Activated B cell treated with CpG ODN at 0.5 μM for 24 hours (primary cell): ENCODE results near the gene ATOX1. TPM values are rescaled to one million over a fixed set of nuclear protein-coding genes. Genes with fewer than 3 reads are reported as not detected.

Source experiments
- ATAC-seq: fragments of 200-7000 bp; cut with Tn5 transposase; one replicate; pipeline ENCODE4 v1.10.0; 2021; ENCODE audit warnings: low read depth, mild to moderate bottlenecking, moderate library complexity
- CTCF ChIA-PET: fragments of 350-600 bp; sonication (Branson Sonifier 250); formaldehyde crosslinking; loops from one replicate; lab custom pipeline; 2021; ENCODE audit warnings: antibody characterized with exemption; lab: Charles Lee
- POLR2A ChIA-PET: fragments of 350-600 bp; sonication (Branson Sonifier 250); formaldehyde crosslinking; loops from one replicate; lab custom pipeline; 2021; ENCODE audit warnings: antibody characterized with exemption; lab: Charles Lee
- DNase-seq: peaks from one replicate; pipeline ENCODE4 v3.0.0; 2022
- H3K27ac Mint-ChIP-seq: one replicate; pipeline ENCODE4 v1.8.0; 2020; ENCODE audit warnings: mixed read lengths
- H3K27me3 Mint-ChIP-seq: one replicate; pipeline ENCODE4 v1.8.0; 2021; ENCODE audit warnings: mixed read lengths
- H3K36me3 Mint-ChIP-seq: one replicate; pipeline ENCODE4 v1.8.0; 2021; ENCODE audit warnings: low read depth, mixed read lengths
- H3K4me1 Mint-ChIP-seq: one replicate; pipeline ENCODE4 v1.8.0; 2021; ENCODE audit warnings: mixed read lengths
- H3K4me3 Mint-ChIP-seq: one replicate; pipeline ENCODE4 v1.8.0; 2020; ENCODE audit warnings: mild to moderate bottlenecking, mixed read lengths
- H3K9me3 Mint-ChIP-seq: one replicate; pipeline ENCODE4 v1.8.0; 2020; ENCODE audit warnings: mixed read lengths
- intact Hi-C: fragments of 100-400 bp; cut with micrococcal nuclease; formaldehyde crosslinking; loops from one replicate; pipeline ENCODE4 v1.15.1; 2024
- total RNA-seq: library from RNA; stranded (reverse); gene quantifications from 2 replicates; pipeline ENCODE4 v1.2.3, GENCODE V29; 2022
- TF ChIP-seq, protein P1 (sequence below): fragments of 200-600 bp; IDR thresholded peaks from one replicate; pipeline ENCODE4 v1.8.0; 2022; ENCODE audit warnings: antibody characterized with exemption, mild to moderate bottlenecking

Gene ATOX1
- total RNA-seq, 1 donor from 2014 or later, result 66.6 TPM

DNA sequence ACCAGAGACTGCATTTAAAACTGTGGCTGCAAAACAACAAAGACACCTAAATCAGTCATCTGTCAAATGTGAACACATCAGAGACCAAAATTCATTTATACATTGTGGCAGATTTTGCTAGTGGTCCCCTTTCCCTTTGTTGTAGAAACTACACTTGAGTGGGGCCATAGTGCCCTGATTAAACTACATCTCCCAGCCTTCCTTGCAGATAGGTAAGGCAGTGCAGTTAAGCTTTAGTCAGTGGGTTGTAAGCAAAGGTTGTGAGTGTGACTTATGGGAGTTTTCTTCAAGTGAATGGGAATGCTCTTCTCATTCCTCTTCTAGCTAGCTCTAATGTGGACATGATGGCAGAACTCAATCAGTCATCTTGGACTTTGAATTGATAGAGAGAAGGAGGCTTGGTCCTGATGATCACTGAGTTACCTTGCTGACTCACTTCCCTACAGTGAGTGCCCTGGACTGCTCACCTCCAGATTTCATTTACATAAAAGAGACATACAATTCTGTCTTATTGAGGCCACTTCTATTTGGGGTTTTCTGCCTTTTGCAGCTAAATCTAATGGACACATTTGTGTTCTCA, 36.5 kb downstream of the ATOX1 start:
- Mint-ChIP-seq H3K4me1 (peaks cover 30% of the 10 kb centered on the region), H3K4me3 (no peak overlapping the region), H3K27ac (peak overlapping the region; percentile 84), H3K9me3 (no peaks in the 10 kb centered on the region), H3K27me3 (no peaks in the 10 kb centered on the region), H3K36me3 (no peaks in the 10 kb centered on the region)
- ChIA-PET POLR2A (interaction anchor here (0.8 to 3.1 kb wide), 9 partner anchors 9 to 275 kb away, joined by 3 to 33 read pairs (median 4); partner anchors contain the start of genes G3BP1 and SLC36A1), CTCF (interaction anchor here (1.2 to 5.7 kb wide), 6 partner anchors 18 to 70 kb away, joined by 3 to 36 read pairs (median 5); no protein-coding TSS in a partner anchor)
- TF ChIP-seq, protein P1, sequence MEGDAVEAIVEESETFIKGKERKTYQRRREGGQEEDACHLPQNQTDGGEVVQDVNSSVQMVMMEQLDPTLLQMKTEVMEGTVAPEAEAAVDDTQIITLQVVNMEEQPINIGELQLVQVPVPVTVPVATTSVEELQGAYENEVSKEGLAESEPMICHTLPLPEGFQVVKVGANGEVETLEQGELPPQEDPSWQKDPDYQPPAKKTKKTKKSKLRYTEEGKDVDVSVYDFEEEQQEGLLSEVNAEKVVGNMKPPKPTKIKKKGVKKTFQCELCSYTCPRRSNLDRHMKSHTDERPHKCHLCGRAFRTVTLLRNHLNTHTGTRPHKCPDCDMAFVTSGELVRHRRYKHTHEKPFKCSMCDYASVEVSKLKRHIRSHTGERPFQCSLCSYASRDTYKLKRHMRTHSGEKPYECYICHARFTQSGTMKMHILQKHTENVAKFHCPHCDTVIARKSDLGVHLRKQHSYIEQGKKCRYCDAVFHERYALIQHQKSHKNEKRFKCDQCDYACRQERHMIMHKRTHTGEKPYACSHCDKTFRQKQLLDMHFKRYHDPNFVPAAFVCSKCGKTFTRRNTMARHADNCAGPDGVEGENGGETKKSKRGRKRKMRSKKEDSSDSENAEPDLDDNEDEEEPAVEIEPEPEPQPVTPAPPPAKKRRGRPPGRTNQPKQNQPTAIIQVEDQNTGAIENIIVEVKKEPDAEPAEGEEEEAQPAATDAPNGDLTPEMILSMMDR, result no peak
- DNase-seq, result no peak
- ATAC-seq, result peak; percentile 36
- intact Hi-C loops, result loop anchor here (1.0 to 5.0 kb wide), 5 partner anchors 18 to 144 kb away; partner anchors contain the start of genes ATOX1 and G3BP1

DNA sequence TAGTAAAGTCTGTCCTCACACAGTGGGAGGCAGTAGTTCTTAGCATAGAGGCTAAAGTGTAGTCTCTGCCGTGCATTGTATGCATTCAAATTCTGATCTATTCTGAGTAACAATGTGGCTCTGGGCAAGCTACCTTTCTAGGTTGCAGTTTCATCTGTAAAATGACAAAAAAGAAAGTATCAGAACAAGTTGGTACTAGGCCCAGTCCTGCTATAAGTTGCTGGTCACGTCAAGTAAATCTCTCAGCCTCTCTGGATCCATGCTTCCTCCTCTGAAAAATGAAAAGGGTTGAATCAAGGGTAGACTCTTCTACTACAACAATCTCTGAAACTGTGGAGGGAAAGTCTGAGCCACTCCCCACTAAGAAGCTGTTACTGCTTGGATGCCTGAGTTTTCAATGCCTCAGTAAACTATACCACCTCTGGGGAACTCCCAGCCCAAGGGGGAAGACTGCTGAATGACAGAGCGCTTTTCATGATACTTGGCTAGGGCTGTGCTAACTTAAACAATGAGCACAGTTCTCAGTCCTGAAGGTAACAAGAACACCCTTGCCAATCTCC, 37.3 kb downstream of the ATOX1 start:
- DNase-seq (no peak), ATAC-seq (peak; percentile 96)
- no peaks in the 10 kb centered on the region for H3K36me3 Mint-ChIP-seq
- H3K27ac Mint-ChIP-seq, result peak overlapping the region; percentile 84
- H3K4me3 Mint-ChIP-seq, result peak overlapping the region; percentile 36
- POLR2A ChIA-PET, result interaction anchor here (0.5 to 3.1 kb wide), 11 partner anchors 9 to 510 kb away, joined by 3 to 33 read pairs (median 4); partner anchors contain the start of genes G3BP1 and SLC36A1
- TF ChIP-seq, protein P1, result no peak
- intact Hi-C loops, result loop anchor here (1.0 to 5.0 kb wide), 5 partner anchors 19 to 143 kb away; partner anchors contain the start of genes ATOX1 and G3BP1
- H3K4me1 Mint-ChIP-seq, result peaks cover 30% of the 10 kb centered on the region
- CTCF ChIA-PET, result interaction anchor here (0.8 to 5.7 kb wide), 8 partner anchors 19 to 69 kb away, joined by 3 to 36 read pairs (median 5); no protein-coding TSS in a partner anchor
- H3K27me3 Mint-ChIP-seq, result no peaks in the 10 kb centered on the region
- H3K9me3 Mint-ChIP-seq, result no peaks in the 10 kb centered on the region

- CTCF ChIA-PET, result interaction anchor here (2.1 to 5.7 kb wide), 3 partner anchors 20 to 61 kb away, joined by 5 to 36 read pairs (median 7); no protein-coding TSS in a partner anchor
- no peaks in the 10 kb centered on the region for H3K9me3 Mint-ChIP-seq
- intact Hi-C loops, result loop anchor here (5.0 kb wide), 1 partner anchor 37 kb away; the partner anchor contains the start of gene ATOX1
- DNase-seq, result no peak
- peak overlapping the region; percentile 84 for H3K27ac Mint-ChIP-seq
- TF ChIP-seq, protein P1, result no peak
- POLR2A ChIA-PET, result interaction anchor here (2.0 to 3.1 kb wide), 2 partner anchors 51 to 59 kb away, joined by 6 to 33 read pairs; partner anchors contain the start of gene G3BP1
- no peak for ATAC-seq
- H3K4me1 Mint-ChIP-seq, result peaks cover 30% of the 10 kb centered on the region
- no peaks in the 10 kb centered on the region for H3K36me3 Mint-ChIP-seq
- H3K4me3 Mint-ChIP-seq, result no peak overlapping the region
- no peaks in the 10 kb centered on the region for H3K27me3 Mint-ChIP-seq
Observed at GRCh38 chr5:151720215-151720614, 38.2 kb downstream of the ATOX1 start.

DNA sequence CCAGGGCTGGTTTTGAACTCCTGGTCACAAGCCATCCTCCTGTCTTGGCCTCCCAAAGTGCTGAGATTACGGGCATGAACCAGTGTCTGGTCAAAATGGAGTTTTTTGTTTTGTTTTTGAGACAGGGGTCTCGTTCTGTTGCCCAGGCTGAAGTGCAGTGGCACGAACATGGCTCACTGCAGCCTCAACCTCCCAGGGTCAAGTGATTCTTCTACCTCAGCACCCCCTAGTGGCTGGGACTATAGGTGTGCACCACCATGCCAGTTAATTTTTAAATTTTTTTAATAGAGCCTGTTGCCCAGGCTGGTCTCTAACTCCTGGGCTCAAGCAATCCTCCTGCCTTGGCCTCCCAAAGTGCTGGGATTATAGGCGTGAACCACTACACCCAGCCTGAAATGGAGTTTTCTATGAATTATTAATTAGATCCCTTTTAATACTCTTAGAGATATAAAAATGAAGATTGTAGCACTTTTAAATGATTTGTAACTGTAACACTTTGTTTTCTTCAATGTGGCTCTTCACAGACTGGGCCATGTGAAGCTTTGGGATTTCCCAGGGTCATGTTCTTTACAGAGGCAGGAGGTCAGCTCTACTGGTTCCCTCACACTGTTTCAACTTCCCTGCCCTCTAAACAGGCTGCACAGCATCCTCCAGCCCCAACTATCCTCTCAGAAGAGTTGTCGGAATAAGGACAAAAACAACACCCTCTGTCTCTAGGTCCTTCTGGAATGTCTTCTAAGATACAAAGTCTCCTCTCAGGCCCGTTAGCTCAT, 39.0 kb downstream of the ATOX1 start:
- no peak for DNase-seq
- CTCF ChIA-PET, result interaction anchor here (2.1 to 5.7 kb wide), 3 partner anchors 20 to 61 kb away, joined by 5 to 36 read pairs (median 7); no protein-coding TSS in a partner anchor
- POLR2A ChIA-PET, result interaction anchor here (2.0 to 3.1 kb wide), 2 partner anchors 52 to 58 kb away, joined by 6 to 33 read pairs; partner anchors contain the start of gene G3BP1

More for the DNA sequence above, 39.0 kb downstream of the ATOX1 start:
- ATAC-seq, result no peak
- intact Hi-C loops, result loop anchor here (1.0 kb wide), 1 partner anchor 60 kb away; no protein-coding TSS in a partner anchor
- Mint-ChIP-seq H3K4me1 (peaks cover 30% of the 10 kb centered on the region), H3K4me3 (no peak overlapping the region), H3K27ac (no peak overlapping the region), H3K27me3 (no peaks in the 10 kb centered on the region), H3K9me3 (no peaks in the 10 kb centered on the region), H3K36me3 (no peaks in the 10 kb centered on the region)
- TF ChIP-seq, protein P1, result no peak
